ENCODE measurements around the gene KCNIP3. TPM values are rescaled to one million over a fixed set of nuclear protein-coding genes. Genes with fewer than 3 reads are reported as not detected.

Gene KCNIP3
- total RNA-seq, 1 donor, result 2.6 TPM

DNA sequence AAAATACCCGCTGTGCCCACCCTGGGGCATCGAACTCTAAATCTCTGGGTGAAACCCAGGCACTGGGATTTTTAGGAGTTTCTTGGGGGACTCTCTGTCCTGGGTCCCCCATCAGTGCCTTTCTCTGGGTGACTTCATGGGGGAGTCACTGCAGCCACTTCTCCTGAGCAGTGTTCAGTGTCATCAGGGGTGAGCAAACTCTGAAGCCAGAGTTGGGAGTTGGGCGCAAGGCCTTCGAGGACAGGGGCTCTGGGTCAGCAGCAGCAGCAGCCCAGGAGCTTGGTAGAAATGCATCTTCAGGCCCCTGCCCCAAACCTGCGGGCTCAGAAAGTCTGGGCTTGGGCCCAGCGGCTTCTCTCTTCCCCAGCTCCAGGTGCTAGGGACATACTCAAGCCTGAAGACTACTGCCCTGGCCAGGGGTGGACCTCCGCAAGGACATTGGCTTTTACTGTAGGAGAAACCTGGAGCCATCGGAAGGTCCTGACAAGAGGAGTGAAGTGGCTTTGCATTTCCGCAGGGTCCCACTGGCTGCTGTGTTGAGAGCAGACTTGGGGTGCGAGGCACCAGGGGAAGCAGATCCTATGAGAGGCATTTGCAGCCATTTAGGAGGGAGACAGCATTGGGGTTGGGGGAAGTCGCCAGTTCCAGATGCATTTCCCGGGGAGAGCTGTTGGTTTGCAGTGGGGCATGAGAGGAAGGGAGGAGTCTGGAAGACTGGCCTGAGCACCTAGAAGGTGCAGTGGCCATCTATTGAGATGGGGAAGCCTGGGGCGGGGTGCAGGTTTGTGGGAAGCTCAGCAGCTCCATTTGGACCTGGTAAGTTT lies 53.8 kb downstream of the KCNIP3 start:
- DNase-seq (ENCODE audit: low read depth), result no peak
- TF ChIP-seq, protein P1, sequence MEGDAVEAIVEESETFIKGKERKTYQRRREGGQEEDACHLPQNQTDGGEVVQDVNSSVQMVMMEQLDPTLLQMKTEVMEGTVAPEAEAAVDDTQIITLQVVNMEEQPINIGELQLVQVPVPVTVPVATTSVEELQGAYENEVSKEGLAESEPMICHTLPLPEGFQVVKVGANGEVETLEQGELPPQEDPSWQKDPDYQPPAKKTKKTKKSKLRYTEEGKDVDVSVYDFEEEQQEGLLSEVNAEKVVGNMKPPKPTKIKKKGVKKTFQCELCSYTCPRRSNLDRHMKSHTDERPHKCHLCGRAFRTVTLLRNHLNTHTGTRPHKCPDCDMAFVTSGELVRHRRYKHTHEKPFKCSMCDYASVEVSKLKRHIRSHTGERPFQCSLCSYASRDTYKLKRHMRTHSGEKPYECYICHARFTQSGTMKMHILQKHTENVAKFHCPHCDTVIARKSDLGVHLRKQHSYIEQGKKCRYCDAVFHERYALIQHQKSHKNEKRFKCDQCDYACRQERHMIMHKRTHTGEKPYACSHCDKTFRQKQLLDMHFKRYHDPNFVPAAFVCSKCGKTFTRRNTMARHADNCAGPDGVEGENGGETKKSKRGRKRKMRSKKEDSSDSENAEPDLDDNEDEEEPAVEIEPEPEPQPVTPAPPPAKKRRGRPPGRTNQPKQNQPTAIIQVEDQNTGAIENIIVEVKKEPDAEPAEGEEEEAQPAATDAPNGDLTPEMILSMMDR (IDR thresholded peaks at IDR 0.05; ENCODE audit: insufficient read depth, low read depth, low read length), result no peak
- H3K4me3 ChIP-seq (ENCODE audit: low read depth, low read length), result no peak overlapping the region

- TF ChIP-seq, protein P1 (IDR thresholded peaks at IDR 0.05; ENCODE audit: insufficient read depth, low read depth, low read length), result no peak
- no peak overlapping the region for H3K4me3 ChIP-seq (ENCODE audit: low read depth, low read length)
- no peak for DNase-seq (ENCODE audit: low read depth)
Measured at GRCh38 chr2:95351598-95351915, 54.4 kb downstream of the KCNIP3 start.

DNA sequence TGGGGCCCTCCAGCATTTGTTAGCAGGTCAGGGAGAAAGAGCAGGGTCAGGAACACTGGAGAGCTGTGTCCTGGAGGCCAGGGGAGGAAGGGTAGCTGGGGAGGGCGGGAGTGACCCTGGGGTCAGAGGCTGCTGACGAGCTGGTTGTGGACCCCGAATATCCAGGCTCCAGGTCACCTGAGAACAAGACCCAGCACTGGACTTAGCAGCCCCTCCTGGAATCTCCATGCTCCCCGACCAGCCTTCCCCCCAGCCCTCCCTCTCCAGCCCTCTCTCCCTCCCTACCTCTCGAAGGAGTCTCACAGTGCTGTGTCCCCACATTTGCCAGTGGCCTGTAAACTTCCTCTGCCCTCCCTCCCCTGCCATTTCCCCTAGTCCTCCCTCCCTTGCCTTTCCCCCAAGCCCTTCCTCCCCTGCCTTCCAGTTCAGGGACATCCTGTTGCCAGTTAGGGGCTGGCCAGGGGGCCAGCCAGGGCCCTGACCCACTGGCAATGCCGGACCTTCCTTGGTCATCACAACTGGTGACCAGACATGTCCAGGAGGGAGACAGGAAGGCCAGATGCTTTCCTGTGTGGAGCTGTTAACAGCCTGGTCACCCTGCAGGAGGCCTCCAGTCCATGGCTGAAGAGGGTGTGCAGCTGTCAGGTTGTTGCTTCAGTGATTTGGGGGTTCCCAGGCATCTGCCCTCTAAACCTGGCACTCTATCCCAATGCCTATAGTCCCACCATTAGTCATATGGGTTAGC lies 55.3 kb downstream of the KCNIP3 start:
- TF ChIP-seq, protein P1 (IDR thresholded peaks at IDR 0.05; ENCODE audit: insufficient read depth, low read depth, low read length), result no peak
- no peak overlapping the region for H3K4me3 ChIP-seq (ENCODE audit: low read depth, low read length)
- no peak for DNase-seq (ENCODE audit: low read depth)

GRCh38 chr2:95353055-95353575 lies 56.0 kb downstream of the KCNIP3 start:
- TF ChIP-seq, protein P1 (IDR thresholded peaks at IDR 0.05; ENCODE audit: insufficient read depth, low read depth, low read length), result no peak
- H3K4me3 ChIP-seq (ENCODE audit: low read depth, low read length), result no peak overlapping the region
- DNase-seq (ENCODE audit: low read depth), result no peak

DNA sequence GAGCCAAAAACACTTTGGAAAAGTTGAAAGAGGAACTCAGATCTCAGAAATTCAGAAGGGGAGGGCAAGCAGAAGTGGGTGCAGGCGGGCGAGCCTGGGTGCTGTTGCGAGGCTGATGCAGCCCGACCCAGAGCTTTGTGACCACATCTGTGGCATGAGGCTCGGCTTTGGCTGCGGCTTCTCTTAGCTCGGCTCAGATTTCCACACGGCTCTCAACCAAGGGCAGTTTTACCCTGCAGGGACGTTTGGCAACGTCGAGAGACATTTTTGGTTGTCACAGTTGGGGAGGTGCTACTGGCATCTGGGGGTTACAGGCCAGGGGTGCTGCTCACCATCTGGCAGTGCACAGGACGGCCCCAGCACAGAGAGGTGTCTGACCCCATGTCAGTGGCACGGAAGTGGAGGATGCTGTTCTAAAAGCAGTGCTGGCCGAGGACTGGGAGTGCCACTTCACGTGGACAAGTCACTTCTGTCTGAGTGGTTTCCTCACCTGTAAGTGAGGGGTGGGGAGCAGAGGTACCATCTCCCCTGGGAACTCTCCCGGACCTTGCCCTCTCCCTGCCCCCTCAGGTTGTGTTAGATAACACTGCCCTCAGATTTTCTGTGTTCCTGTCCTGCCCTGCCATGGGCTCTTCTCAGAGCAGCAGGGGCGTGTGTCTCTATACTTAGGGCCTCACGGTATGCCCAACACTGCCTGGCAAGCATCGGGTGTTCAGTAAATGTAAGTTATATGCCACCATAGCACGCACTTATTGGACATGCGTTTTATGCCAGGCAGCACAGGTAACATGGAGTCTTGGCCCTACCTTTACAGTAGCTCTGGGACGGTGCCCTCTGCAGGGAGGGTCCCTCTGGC lies 56.7 kb downstream of the KCNIP3 start:
- TF ChIP-seq, protein P1 (IDR thresholded peaks at IDR 0.05; ENCODE audit: insufficient read depth, low read depth, low read length), result no peak
- no peak for DNase-seq (ENCODE audit: low read depth)
- no peak overlapping the region for H3K4me3 ChIP-seq (ENCODE audit: low read depth, low read length)

DNA sequence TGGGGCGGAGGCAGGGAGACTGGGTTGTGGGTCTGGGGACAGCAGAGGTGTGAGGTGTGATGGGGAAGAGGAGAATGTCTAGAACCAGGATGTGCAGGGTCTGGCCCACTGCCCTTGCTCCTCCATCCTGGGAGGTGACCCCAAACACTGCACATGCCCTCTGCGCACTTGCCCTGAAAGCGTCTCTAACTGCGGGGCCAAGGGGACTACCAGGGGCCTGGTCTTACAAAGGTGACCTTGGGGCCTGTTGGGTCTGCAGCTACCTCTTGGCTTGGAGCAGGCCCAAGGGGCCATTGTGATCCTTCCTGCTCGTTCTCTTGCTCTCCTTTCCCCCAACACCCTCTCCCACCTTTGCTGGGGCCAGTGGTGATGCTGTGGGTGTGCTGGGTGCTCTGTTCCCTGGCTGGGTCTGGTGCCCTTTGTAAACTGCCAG lies 57.3 kb downstream of the KCNIP3 start:
- H3K4me3 ChIP-seq (ENCODE audit: low read depth, low read length), result no peak overlapping the region
- no peak for DNase-seq (ENCODE audit: low read depth)
- TF ChIP-seq, protein P1 (IDR thresholded peaks at IDR 0.05; ENCODE audit: insufficient read depth, low read depth, low read length), result no peak

All from fibroblast of villous mesenchyme (primary cell).